GM18511 (cell line): ENCODE results near the gene PPIF.

Source experiments
- ATAC-seq: cut with Tn5 transposase; IDR thresholded peaks from one replicate; pipeline ENCODE4 v1.9.1; 2021; ENCODE audit warnings: mild to moderate bottlenecking, moderate library complexity; ENCODE audit not compliant: unreplicated experiment

PPIF gene

GRCh38 chr10:79384773-79385391 lies 37.6 kb downstream of the PPIF start:
- no peak for ATAC-seq

- no peak for ATAC-seq
Measured at GRCh38 chr10:79385392-79385795, 38.1 kb downstream of the PPIF start.

- no peak for ATAC-seq
Measured at GRCh38 chr10:79385804-79386531, 38.7 kb downstream of the PPIF start.

- ATAC-seq, result no peak
Measured at GRCh38 chr10:79386637-79387465, 39.6 kb downstream of the PPIF start.

- no peak for ATAC-seq
Measured at GRCh38 chr10:79387466-79387973, 40.3 kb downstream of the PPIF start.

- no peak for ATAC-seq
Measured at GRCh38 chr10:79387974-79388850, 40.9 kb downstream of the PPIF start.

GRCh38 chr10:79390057-79390456 lies 42.8 kb downstream of the PPIF start:
- ATAC-seq, result no peak

GRCh38 chr10:79390551-79391229 lies 43.4 kb downstream of the PPIF start:
- ATAC-seq, result no peak

- ATAC-seq, result no peak
Measured at GRCh38 chr10:79391231-79392019, 44.2 kb downstream of the PPIF start.

GRCh38 chr10:79392020-79392398 lies 44.7 kb downstream of the PPIF start:
- ATAC-seq, result no peak

- no peak for ATAC-seq
Measured at GRCh38 chr10:79392506-79393176, 45.4 kb downstream of the PPIF start.

GRCh38 chr10:79393221-79393923 lies 46.1 kb downstream of the PPIF start:
- no peak for ATAC-seq

- no peak for ATAC-seq
Measured at GRCh38 chr10:79393924-79394610, 46.8 kb downstream of the PPIF start.

GRCh38 chr10:79394664-79395063 lies 47.4 kb downstream of the PPIF start:
- ATAC-seq, result no peak

- ATAC-seq, result no peak
Measured at GRCh38 chr10:79396520-79396919, 49.3 kb downstream of the PPIF start.

GRCh38 chr10:79397051-79397450 lies 49.8 kb downstream of the PPIF start:
- no peak for ATAC-seq

- no peak for ATAC-seq
Measured at GRCh38 chr10:79397575-79398303, 50.5 kb downstream of the PPIF start.
